ENCODE measurements around the gene SLC1A5. TPM values are rescaled to one million over a fixed set of nuclear protein-coding genes. Genes with fewer than 3 reads are reported as not detected.

Gene SLC1A5
- total RNA-seq, 1 donor from 2014 or later, result 344 TPM

- no peak for DNase-seq (ENCODE audit: low spot score)
These were observed 43.4 kb downstream of the SLC1A5 start for GRCh38 chr19:46745030-46745429.

- no peak for DNase-seq (ENCODE audit: low spot score)
These were observed 44.2 kb downstream of the SLC1A5 start for GRCh38 chr19:46744005-46744691.

GRCh38 chr19:46742926-46743480 is 45.4 kb downstream of the SLC1A5 start:
- DNase-seq (ENCODE audit: low spot score), result no peak

GRCh38 chr19:46741447-46741846 is 46.9 kb downstream of the SLC1A5 start:
- DNase-seq (ENCODE audit: low spot score), result no peak

- DNase-seq (ENCODE audit: low spot score), result no peak
These were observed 49.1 kb downstream of the SLC1A5 start for GRCh38 chr19:46739290-46739771.

- DNase-seq (ENCODE audit: low spot score), result no peak
These were observed 50.6 kb downstream of the SLC1A5 start for GRCh38 chr19:46737761-46738171.

- no peak for DNase-seq (ENCODE audit: low spot score)
These were observed 51.1 kb downstream of the SLC1A5 start for GRCh38 chr19:46737298-46737654.

GRCh38 chr19:46736531-46737297 is 51.7 kb downstream of the SLC1A5 start:
- DNase-seq (ENCODE audit: low spot score), result no peak

- no peak for DNase-seq (ENCODE audit: low spot score)
These were observed 54.6 kb downstream of the SLC1A5 start for GRCh38 chr19:46733690-46734292.

GRCh38 chr19:46732966-46733689 is 55.3 kb downstream of the SLC1A5 start:
- DNase-seq (ENCODE audit: low spot score), result no peak

GRCh38 chr19:46732172-46732938 is 56.0 kb downstream of the SLC1A5 start:
- DNase-seq (ENCODE audit: low spot score), result no peak

- no peak for DNase-seq (ENCODE audit: low spot score)
These were observed 56.8 kb downstream of the SLC1A5 start for GRCh38 chr19:46731584-46731983.

- no peak for DNase-seq (ENCODE audit: low spot score)
These were observed 57.3 kb downstream of the SLC1A5 start for GRCh38 chr19:46731007-46731501.

GRCh38 chr19:46730595-46730994 is 57.8 kb downstream of the SLC1A5 start:
- no peak for DNase-seq (ENCODE audit: low spot score)

- no peak for DNase-seq (ENCODE audit: low spot score)
These were observed 58.2 kb downstream of the SLC1A5 start for GRCh38 chr19:46730187-46730586.

GRCh38 chr19:46729696-46730095 is 58.7 kb downstream of the SLC1A5 start:
- no peak for DNase-seq (ENCODE audit: low spot score)

- no peak for DNase-seq (ENCODE audit: low spot score)
These were observed 59.6 kb downstream of the SLC1A5 start for GRCh38 chr19:46728693-46729339.

GRCh38 chr19:46728208-46728607 is 60.2 kb downstream of the SLC1A5 start:
- DNase-seq (ENCODE audit: low spot score), result no peak

- no peak for DNase-seq (ENCODE audit: low spot score)
These were observed 60.6 kb downstream of the SLC1A5 start for GRCh38 chr19:46727757-46728156.

GRCh38 chr19:46726971-46727501 is 61.4 kb downstream of the SLC1A5 start:
- no peak for DNase-seq (ENCODE audit: low spot score)

Data from ureter (tissue), 1 donor.